ENCODE data around the gene TMEM255B.

DNA sequence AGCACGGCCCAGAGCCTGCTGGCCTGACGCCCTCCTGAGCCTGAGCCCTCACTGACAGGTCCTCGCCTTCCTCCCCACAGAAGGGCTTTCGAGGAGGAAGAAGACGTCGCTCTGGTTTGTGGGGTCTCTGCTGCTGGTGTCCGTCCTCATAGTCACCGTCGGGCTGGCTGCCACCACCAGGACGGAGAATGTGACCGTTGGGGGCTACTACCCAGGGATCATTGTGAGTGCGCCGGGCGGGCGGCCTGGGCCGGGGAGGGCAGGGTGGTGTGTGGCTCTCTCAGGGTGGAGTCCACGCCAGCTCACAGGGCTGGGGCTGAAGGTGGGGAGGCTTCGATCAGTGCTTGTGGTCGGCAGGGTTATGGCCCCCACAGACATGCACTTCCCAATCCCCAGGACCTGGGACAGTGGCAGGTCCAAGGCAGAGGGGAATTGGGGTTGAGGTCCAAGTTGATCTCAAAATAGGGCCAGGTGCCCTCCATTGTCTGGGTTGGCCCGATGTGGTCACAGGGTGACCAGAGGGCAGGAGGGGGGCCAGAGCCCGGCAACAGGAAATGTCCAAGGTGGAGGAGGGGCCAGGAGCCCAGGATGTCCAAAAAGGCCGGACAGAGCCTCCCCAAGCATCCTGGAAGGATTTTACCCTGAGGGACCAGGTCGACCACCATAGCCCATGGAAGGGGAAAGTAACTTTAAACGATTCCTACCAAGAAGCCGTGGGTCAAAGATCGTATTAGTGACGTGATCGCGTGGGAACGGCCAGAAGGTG is 7.2 kb downstream of the TMEM255B start:
- TF ChIP-seq POLR2A (IDR thresholded peaks at IDR 0.05) (no peak), CTCF (IDR thresholded peaks at IDR 0.05) (no peak)
